Tracheal epithelial cell (primary cell): ENCODE results near the gene GDAP2. TPM values are rescaled to one million over a fixed set of nuclear protein-coding genes. Genes with fewer than 3 reads are reported as not detected.

Experiments
- total RNA-seq: library from RNA; depleted of rRNA; stranded (reverse); fragments of >200 nt; gene quantifications from 2 replicates; pipeline ENCODE4 v1.2.1, GENCODE V29; 2014

Gene GDAP2, protein sequence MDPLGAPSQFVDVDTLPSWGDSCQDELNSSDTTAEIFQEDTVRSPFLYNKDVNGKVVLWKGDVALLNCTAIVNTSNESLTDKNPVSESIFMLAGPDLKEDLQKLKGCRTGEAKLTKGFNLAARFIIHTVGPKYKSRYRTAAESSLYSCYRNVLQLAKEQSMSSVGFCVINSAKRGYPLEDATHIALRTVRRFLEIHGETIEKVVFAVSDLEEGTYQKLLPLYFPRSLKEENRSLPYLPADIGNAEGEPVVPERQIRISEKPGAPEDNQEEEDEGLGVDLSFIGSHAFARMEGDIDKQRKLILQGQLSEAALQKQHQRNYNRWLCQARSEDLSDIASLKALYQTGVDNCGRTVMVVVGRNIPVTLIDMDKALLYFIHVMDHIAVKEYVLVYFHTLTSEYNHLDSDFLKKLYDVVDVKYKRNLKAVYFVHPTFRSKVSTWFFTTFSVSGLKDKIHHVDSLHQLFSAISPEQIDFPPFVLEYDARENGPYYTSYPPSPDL
- total RNA-seq = 20.0 and 21.7 TPM in 2 replicates

DNA sequence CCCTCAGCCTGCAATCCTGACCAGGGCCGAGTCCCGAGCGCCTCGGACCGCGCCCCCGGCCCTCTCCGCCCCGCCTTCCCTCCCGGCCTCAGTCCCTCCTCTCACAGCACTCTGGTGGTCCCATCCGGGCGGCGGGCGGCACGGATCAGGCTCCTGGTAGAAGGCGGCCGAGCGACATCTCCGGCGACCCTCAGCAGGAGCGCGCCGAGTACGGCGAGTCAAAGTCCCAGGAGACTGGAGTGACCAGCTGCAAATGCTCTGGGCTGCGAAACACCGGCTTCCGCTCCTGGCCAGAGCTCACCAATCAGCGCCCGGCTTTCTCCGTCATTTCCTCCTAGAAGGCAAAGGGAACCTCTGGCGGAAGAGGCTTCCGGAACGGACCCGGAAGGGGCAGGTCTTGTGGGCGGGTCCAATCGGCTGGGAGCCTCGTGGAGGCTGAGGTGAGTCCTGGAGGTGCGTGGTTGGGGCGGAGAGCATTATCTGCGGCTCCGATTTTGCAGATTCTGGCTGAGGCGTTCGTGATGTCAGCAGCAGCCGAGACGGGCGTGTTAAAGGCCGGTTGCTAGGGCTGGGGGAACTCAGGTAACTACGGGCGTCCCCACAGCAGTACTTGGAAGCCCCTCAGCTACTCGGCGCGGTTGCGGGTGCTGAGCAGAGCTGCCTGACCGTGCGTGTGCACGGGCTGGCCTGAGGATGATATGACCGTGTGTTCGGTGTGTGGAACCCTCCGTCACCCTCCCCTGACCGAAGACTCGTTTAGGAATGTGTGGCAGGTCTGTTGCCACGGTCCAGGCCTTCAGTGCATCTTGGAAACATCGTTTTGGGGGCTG lies at the start of gene GDAP2, which contains the start of gene WDR3:
Gene GDAP2 (minus strand): TSS at position 279 of the 830 bp plus-strand sequence. CDS start 9,264 bp downstream, outside the sequence.
Gene WDR3 (plus strand): TSS at position 397 of the 830 bp plus-strand sequence. CDS start 3,581 bp downstream, outside the sequence.

Other genes starting within 250 kb of the GDAP2 start
- 21.7 and 26.6 TPM in 2 replicates for gene WDR3, start 118 bp upstream of the GDAP2 start, total RNA-seq